Activated naive CD4-positive, alpha-beta T cell treated with anti-CD3 and anti-CD28 coated beads, Interleukin-2, amount 50 U/mL, for 24 hours (primary cell): Measurements from ENCODE around the gene PPP1R17.

Source experiments
- H3K27ac Mint-ChIP-seq: one replicate; pipeline ENCODE4 v1.8.0; 2021; ENCODE audit warnings: mild to moderate bottlenecking, mixed read lengths
- H3K27me3 Mint-ChIP-seq: one replicate; pipeline ENCODE4 v1.8.0; 2021; ENCODE audit warnings: mixed read lengths
- H3K36me3 Mint-ChIP-seq: one replicate; pipeline ENCODE4 v1.8.0; 2021; ENCODE audit warnings: mixed read lengths
- H3K4me1 Mint-ChIP-seq: one replicate; pipeline ENCODE4 v1.8.0; 2021; ENCODE audit warnings: mixed read lengths
- H3K4me3 Mint-ChIP-seq: one replicate; pipeline ENCODE4 v1.8.0; 2021; ENCODE audit warnings: mild to moderate bottlenecking, mixed read lengths
- H3K9me3 Mint-ChIP-seq: one replicate; pipeline ENCODE4 v1.8.0; 2021; ENCODE audit warnings: mixed read lengths

The PPP1R17 gene

DNA sequence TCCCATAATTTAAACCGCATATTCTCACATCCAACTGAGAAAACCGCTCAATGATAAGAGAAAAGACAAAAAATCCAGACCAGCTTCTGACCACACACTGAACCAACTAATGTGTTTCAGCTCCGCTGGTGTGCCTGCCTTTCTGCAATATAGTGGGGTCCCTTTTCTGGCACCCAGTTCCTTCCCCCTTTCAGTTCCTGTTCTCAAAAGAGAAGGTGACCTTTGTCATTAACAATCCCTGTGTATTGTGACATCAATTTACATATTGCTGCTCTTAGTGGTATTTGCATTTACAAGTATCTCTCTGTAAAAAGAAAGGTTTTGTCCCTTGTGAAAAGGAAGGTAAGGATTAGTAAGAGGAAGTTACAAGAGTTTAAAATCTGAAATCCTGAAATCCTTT lies 1.4 kb downstream of the PPP1R17 start:
- no peaks in the 10 kb centered on the region for H3K36me3 Mint-ChIP-seq
- no peaks in the 10 kb centered on the region for H3K27me3 Mint-ChIP-seq
- H3K27ac Mint-ChIP-seq = no peak overlapping the region
- H3K9me3 Mint-ChIP-seq = no peaks in the 10 kb centered on the region
- H3K4me1 Mint-ChIP-seq = no peaks in the 10 kb centered on the region
- H3K4me3 Mint-ChIP-seq = no peak overlapping the region

DNA sequence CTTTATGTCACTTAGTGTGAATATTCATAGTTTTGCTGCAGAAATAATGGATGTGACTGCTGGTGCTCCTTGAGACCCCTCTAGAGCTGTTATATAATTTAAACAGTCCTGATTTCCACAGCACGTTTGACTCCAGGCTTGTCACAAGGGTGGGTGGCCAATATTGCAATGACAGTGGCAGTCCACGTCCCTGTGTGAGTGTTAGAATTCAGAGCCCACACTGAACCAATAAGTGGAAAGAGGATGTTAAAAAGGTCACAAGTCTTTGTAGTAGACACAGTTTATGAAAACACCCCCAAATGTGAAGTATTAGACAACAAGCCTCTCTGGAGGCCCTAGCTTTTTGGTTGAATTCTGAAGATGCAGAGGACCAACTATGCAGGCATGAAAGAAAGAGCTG lies 2.0 kb downstream of the PPP1R17 start:
- no peaks in the 10 kb centered on the region for H3K36me3 Mint-ChIP-seq
- H3K4me1 Mint-ChIP-seq = no peaks in the 10 kb centered on the region
- no peaks in the 10 kb centered on the region for H3K9me3 Mint-ChIP-seq
- H3K4me3 Mint-ChIP-seq = no peak overlapping the region
- H3K27ac Mint-ChIP-seq = no peak overlapping the region
- no peaks in the 10 kb centered on the region for H3K27me3 Mint-ChIP-seq

DNA sequence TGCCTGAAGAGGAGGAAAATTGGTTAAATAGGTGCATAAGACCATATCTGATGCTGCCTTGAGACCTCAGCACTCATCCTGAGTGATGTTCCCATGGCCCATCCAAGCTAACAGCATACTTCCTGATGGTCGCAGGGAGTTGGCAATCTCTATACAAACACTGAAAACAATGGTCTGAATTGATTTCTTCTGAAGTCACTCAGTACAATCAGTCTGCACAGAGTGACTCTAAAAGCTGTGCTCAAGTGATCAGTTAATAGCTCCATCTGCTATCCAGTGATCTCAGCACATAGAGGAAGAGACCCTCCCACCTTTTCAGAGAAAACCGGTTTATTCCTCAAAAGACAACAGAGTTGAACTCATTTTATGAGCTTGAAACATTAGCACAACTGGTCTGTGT lies 3.9 kb downstream of the PPP1R17 start:
- no peak overlapping the region for H3K27ac Mint-ChIP-seq
- H3K27me3 Mint-ChIP-seq = peaks cover 3% of the 10 kb centered on the region
- H3K4me1 Mint-ChIP-seq = no peaks in the 10 kb centered on the region
- H3K4me3 Mint-ChIP-seq = no peak overlapping the region
- no peaks in the 10 kb centered on the region for H3K36me3 Mint-ChIP-seq
- no peaks in the 10 kb centered on the region for H3K9me3 Mint-ChIP-seq

DNA sequence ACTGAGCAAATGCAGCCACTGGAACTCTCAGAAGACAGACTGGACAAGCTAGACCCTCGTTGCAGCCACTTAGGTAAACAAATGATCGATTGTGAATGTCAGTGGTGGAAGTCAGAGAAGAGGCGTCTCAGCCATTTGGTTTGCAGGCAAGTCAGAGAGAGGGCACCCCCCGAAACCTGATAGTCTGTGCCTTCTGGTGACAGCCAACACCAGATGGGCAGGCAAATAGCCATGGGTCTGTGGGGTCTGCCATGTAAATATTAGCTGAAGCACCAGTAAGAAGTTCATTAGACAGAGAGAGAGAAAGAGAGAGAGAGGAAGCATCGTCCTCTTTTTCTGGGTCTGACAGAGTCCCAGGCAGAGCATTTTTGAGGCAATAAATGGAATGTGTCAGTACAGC lies 5.4 kb downstream of the PPP1R17 start:
- Mint-ChIP-seq H3K4me3 (no peak overlapping the region), H3K36me3 (no peaks in the 10 kb centered on the region), H3K27ac (no peak overlapping the region), H3K4me1 (no peaks in the 10 kb centered on the region), H3K27me3 (peaks cover 3% of the 10 kb centered on the region), H3K9me3 (no peaks in the 10 kb centered on the region)

DNA sequence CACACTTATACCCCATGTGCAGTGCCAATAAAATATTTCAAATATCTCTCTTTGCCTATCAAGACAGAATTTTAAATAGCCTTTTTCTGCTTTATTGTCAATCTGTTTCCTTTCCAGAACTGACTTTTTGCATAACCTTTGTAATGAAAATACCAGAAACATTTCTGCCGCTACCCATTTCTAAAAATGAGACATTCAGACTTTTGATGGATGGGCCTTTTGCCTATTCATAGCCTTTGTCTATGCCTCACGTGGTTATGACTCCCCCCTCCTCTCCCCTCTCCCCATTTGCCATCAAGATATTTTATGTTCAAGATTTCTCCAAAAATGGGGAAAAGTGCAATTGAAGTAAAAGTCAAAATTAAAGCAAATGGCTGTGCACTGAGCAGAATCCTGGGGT lies 5.9 kb downstream of the PPP1R17 start:
- Mint-ChIP-seq H3K27ac (no peak overlapping the region), H3K9me3 (no peaks in the 10 kb centered on the region), H3K4me3 (no peak overlapping the region), H3K36me3 (no peaks in the 10 kb centered on the region), H3K4me1 (no peaks in the 10 kb centered on the region), H3K27me3 (peaks cover 3% of the 10 kb centered on the region)

DNA sequence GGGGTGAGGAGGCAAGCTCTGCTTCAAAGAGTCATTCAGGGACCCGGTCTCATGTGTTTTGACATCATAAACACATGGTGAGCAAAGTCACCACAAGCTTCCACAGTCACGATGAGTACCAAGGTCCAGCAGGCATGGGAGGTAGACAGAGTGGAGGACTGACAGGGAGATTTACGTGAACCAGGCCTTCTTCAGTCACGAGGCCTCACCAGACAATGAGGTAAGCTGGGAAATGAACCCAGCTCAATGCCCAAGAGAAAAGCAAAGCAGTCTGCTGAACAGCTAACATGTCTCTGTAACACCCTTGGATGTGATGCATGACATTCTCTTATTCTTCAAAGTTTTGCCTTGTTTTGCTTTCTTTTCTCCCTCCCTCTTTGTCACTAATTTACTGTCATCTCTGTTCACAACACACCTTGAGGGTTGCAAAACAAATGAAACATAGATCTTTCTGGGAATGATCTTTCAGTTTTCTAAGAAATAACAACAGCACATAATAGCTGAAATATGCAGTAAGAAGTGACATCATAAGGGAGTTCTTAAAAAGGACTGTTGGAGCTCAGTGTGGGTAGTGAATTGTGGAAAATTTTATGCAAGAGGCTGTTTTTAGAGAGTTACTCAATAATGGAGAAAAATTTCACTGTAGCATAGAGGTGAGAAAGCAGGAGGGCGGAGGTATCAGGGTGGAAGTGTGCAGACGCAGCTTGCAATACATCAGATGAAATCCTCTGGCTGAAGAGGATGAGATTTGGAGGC lies 9.0 kb downstream of the PPP1R17 start:
- no peaks in the 10 kb centered on the region for H3K4me1 Mint-ChIP-seq
- peaks cover 3% of the 10 kb centered on the region for H3K27me3 Mint-ChIP-seq
- H3K27ac Mint-ChIP-seq = no peak overlapping the region
- H3K9me3 Mint-ChIP-seq = no peaks in the 10 kb centered on the region
- no peaks in the 10 kb centered on the region for H3K36me3 Mint-ChIP-seq
- H3K4me3 Mint-ChIP-seq = no peak overlapping the region

DNA sequence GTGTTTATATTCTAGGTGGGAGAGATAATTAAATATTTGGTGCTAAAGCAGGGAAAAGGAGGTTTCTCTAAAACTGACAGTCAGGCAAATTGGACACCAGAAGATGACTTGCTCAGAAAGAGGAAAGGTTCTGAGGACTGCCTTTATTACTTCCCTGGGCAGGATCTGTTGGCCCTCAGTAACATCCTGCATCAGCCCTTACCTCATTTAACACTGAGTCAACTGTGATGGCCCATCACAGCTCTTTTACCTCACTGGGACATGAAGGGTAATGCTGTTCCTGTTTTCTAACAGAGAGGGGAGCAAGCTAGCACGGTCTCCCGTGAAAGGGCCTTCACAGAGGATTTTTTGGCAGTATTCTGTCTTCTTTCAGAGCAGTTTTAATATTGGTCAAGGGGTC lies 12.0 kb downstream of the PPP1R17 start:
- no peaks in the 10 kb centered on the region for H3K4me1 Mint-ChIP-seq
- H3K9me3 Mint-ChIP-seq = no peaks in the 10 kb centered on the region
- no peaks in the 10 kb centered on the region for H3K36me3 Mint-ChIP-seq
- H3K4me3 Mint-ChIP-seq = no peak overlapping the region
- peaks cover 3% of the 10 kb centered on the region for H3K27me3 Mint-ChIP-seq
- H3K27ac Mint-ChIP-seq = no peak overlapping the region

DNA sequence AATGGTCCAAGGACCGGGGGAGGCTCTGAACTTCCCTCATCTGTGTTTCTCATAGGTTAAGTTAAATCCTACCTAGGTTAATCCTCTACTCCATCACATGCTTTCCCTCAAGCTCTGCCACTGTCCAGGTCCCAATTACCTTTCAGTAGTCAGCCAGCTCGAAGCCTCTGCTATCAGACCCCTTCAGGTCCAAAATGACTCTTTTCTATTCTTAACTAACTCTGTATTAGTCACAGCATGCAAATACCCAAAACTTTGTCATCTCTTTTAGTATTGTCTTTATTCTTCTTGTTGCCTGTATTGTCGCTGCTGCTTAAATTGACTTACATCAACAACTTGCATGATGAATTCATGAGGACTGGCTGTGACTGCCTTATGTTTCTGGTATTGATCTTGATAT lies 15.3 kb downstream of the PPP1R17 start:
- peaks cover 4% of the 10 kb centered on the region for H3K9me3 Mint-ChIP-seq
- H3K36me3 Mint-ChIP-seq = no peaks in the 10 kb centered on the region
- H3K4me3 Mint-ChIP-seq = no peak overlapping the region
- H3K4me1 Mint-ChIP-seq = no peaks in the 10 kb centered on the region
- no peak overlapping the region for H3K27ac Mint-ChIP-seq
- H3K27me3 Mint-ChIP-seq = no peaks in the 10 kb centered on the region

DNA sequence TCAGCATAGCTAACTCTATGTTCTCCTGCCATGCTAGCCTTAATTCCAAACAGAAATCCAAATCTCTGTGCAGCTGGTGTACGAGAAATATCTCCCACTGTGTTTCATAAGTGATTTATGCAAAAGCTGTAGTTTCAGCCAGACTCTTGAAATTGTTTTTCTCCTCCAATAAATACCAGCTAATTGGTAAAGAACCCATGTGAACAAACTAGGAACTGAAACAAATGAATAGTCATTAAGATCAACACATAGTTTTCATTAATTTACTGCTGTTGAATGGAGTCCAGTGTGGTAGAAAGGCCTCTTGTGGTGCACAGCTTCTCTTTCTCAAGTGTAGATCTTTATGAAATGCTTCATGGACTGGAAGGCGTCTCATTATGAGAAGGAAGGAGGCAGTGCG lies 18.4 kb downstream of the PPP1R17 start:
- H3K27ac Mint-ChIP-seq = no peak overlapping the region
- H3K36me3 Mint-ChIP-seq = no peaks in the 10 kb centered on the region
- H3K9me3 Mint-ChIP-seq = peaks cover 4% of the 10 kb centered on the region
- no peaks in the 10 kb centered on the region for H3K4me1 Mint-ChIP-seq
- H3K27me3 Mint-ChIP-seq = no peaks in the 10 kb centered on the region
- no peak overlapping the region for H3K4me3 Mint-ChIP-seq

DNA sequence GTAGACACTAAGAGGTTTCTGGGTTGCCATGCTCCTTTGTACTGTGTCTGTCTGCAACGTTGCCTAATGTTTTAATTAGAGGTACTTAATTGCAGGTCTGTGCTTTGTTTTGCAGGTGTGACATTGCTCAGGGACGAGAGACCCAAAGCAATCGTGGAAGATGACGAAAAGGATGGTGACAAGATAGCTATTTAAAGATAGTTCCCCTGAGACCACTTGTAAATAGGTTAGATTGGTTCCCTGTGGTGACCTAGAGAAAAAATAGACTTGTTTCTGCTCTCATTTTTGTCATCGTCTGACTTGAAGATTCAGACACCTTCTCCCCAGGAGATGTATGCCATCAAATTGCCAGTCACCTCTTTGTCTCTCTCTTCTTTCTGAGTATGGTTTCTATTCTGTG lies 20.1 kb downstream of the PPP1R17 start:
- Mint-ChIP-seq H3K4me3 (no peak overlapping the region), H3K27ac (no peak overlapping the region), H3K4me1 (no peaks in the 10 kb centered on the region), H3K36me3 (no peaks in the 10 kb centered on the region), H3K9me3 (peaks cover 4% of the 10 kb centered on the region), H3K27me3 (no peaks in the 10 kb centered on the region)

DNA sequence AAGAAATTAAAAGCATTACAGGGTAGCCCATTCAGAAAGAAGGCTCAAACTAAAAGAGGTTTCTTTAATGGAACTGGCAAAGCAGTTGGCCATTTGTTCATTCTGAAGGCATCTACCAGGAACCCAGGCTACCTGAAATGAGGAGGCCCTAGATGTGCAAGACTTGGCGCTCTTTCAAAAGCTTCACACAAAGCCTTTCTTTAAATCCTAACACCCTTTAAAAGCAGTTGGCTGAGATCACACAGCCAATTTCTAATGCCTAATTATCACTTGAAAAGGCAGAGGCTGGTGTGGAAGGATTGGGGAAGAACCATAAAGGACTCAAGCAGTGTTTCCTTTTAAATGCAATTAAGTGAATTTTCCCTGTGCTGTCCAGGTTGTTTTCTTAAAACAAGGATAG lies 23.2 kb downstream of the PPP1R17 start:
- no peak overlapping the region for H3K27ac Mint-ChIP-seq
- H3K9me3 Mint-ChIP-seq = peaks cover 12% of the 10 kb centered on the region
- H3K4me1 Mint-ChIP-seq = no peaks in the 10 kb centered on the region
- H3K4me3 Mint-ChIP-seq = no peak overlapping the region
- no peaks in the 10 kb centered on the region for H3K27me3 Mint-ChIP-seq
- H3K36me3 Mint-ChIP-seq = no peaks in the 10 kb centered on the region

DNA sequence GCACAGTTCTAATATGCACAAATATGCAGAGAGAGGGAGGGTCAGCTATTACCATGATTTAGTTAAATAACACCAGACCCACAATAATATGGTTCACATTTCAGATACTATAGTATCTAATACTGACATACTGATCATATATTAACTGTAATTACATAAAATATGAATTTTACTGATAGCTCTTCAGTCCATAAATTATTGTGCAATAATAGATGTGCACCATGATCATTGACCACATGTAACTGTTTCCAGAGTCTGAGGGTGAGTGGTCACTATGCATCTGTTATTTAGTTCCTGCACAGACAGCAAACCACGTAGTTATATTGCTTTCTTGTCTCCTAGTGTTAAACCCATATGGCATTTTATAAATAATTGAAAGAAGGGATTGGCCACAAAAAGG lies 29.3 kb downstream of the PPP1R17 start:
- no peak overlapping the region for H3K27ac Mint-ChIP-seq
- H3K9me3 Mint-ChIP-seq = peaks cover 8% of the 10 kb centered on the region
- H3K36me3 Mint-ChIP-seq = no peaks in the 10 kb centered on the region
- H3K4me3 Mint-ChIP-seq = no peak overlapping the region
- no peaks in the 10 kb centered on the region for H3K4me1 Mint-ChIP-seq
- no peaks in the 10 kb centered on the region for H3K27me3 Mint-ChIP-seq

DNA sequence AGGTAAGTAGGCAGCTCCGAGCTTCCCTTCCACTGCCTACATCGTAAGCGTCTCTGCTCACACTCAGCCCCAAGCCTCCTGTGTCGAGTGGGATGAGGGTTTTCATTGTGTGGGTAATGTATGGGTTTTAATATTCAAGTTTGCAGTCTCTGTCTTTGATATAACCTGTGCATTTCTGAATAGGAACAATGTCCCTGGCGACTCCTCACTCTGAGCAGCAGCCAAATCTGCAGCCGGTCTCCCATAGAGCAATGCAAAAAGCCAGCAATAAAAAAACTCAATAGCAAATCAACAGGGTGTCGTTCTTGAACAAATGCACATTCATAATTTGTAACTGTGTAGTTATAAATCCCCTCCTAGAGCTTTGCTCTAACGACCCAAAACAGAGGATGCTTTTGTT lies 33.4 kb downstream of the PPP1R17 start:
- Mint-ChIP-seq H3K4me1 (no peaks in the 10 kb centered on the region), H3K27me3 (no peaks in the 10 kb centered on the region), H3K9me3 (no peaks in the 10 kb centered on the region), H3K36me3 (no peaks in the 10 kb centered on the region), H3K27ac (no peak overlapping the region), H3K4me3 (no peak overlapping the region)

DNA sequence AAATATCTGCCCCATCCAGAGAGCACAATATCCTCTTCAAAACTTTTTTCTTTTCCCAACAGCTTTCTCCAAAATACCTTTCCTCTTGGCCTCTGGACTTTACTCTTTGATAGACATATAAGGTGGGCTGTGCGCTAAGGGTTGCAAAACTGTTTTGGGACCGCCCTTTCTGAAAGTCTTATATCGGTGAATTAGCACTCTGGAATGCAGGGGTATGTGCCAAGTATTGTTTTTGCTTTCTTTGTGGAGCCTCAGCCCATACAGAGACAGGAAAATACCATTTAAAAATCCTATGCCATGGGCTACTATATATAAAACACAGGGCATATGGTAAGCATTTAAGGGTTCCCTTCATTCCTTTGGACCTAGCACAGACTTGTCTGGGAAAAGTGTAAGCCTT lies 37.7 kb downstream of the PPP1R17 start:
- no peaks in the 10 kb centered on the region for H3K4me1 Mint-ChIP-seq
- H3K4me3 Mint-ChIP-seq = no peak overlapping the region
- H3K9me3 Mint-ChIP-seq = no peaks in the 10 kb centered on the region
- no peaks in the 10 kb centered on the region for H3K36me3 Mint-ChIP-seq
- no peaks in the 10 kb centered on the region for H3K27me3 Mint-ChIP-seq
- H3K27ac Mint-ChIP-seq = no peak overlapping the region

DNA sequence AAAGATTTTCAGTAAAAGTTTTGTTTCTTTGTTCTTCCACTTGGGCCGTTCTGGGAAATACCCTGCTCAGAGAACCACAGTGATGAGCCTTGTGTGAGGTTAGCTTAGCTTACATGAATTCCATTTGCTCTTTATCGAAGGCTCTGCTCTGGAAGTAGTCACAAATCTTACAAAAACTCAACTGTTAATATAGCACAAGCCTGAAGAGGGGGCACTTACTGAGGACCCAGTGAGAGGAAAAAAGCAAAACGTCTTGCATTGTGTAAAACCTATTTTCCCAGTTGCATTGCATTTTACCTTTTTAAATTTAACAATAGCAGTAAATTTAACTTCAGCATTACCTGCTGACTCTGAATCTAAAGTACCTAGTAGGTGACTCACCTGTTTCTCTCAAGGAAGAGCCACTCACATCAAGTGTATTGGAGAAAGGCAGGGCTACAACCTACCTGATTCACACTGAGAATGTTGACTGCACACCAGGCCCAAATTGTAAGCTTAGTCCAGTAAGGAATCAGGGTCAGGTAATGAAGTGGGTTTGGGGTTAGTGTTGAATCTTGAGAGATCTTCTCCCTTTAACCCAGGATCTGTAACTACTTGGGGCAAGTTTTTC lies 42.3 kb downstream of the PPP1R17 start:
- Mint-ChIP-seq H3K4me3 (no peak overlapping the region), H3K27ac (no peak overlapping the region), H3K9me3 (no peaks in the 10 kb centered on the region), H3K36me3 (no peaks in the 10 kb centered on the region), H3K4me1 (no peaks in the 10 kb centered on the region), H3K27me3 (no peaks in the 10 kb centered on the region)

DNA sequence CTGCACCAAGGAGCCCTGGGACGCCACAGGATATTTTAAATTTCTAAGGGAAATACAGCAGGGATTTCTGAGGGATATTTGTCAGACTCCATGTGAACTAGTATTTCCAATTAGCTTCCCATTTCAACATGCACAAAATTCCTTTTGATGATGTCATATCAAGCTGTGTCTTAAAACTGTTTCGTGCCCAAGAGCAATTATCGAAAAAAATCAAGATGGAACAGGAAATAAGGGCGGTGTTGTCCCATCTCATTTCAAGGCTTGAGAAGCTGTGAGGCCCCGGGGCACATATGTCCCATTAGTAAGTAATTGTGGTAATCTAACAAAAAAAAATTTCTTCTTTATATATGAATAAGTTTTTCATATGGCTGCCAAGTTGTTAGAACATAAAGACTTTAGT lies 47.4 kb downstream of the PPP1R17 start:
- no peak overlapping the region for H3K4me3 Mint-ChIP-seq
- no peaks in the 10 kb centered on the region for H3K27me3 Mint-ChIP-seq
- no peaks in the 10 kb centered on the region for H3K9me3 Mint-ChIP-seq
- no peaks in the 10 kb centered on the region for H3K36me3 Mint-ChIP-seq
- H3K4me1 Mint-ChIP-seq = no peaks in the 10 kb centered on the region
- no peak overlapping the region for H3K27ac Mint-ChIP-seq
